Measurements from ENCODE around the gene IL17REL.

DNA sequence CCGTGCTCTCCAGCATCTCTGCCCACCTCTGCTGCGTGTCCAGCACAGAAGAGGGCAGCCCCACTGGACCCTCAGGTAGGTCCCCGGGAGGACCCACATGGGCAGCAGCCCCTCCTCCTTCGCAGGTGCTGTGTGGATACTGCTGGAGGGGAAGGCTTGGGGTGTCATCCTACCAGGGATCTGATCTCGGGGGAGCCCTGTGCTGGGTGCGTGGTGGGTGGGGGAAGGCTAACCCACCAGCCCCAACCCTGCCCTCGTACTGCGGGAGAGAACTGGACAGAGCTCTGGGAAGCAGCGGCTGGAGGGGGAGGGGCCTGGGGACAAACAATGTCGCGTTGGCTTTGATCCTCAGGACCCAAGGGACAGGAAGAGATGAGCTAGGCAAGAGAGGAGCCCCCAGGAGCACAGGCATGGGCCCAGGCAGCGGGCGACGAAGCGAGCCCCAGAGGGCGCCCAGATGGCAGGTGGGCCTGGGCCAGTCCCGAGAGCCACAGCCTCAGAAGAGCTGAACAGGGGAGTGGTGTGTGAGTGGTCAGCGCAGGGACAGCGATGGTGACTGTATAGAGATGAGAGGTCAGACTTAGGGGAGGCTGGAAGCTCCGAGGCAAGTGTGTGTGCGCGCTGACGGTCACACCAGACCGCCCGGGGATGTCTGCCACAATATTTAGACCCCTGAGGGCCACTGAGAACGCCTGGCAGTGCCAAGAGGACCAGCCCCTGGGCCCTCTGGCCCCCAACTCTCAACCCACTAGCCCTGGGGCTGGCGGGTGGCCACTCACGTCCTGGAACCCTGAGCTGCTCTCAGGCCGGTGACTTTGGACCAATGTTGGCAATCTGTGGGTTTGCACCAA is 53.4 kb downstream of the IL17REL start:
- TF ChIP-seq POLR2A (IDR thresholded peaks at IDR 0.05) (no peak), EP300 (IDR thresholded peaks at IDR 0.05) (no peak), POLR2AphosphoS5 (IDR thresholded peaks at IDR 0.05) (no peak)
